SIG-M5 treated with dmso at 0.1 percent for 504 hours (cell line): ENCODE results near the gene MTSS2.

ENCODE experiments used
- DNase-seq: peaks from one replicate; lab custom pipeline; 2025; ENCODE audit not compliant: unreplicated experiment; lab: John Stamatoyannopoulos, UW

Gene MTSS2

DNA sequence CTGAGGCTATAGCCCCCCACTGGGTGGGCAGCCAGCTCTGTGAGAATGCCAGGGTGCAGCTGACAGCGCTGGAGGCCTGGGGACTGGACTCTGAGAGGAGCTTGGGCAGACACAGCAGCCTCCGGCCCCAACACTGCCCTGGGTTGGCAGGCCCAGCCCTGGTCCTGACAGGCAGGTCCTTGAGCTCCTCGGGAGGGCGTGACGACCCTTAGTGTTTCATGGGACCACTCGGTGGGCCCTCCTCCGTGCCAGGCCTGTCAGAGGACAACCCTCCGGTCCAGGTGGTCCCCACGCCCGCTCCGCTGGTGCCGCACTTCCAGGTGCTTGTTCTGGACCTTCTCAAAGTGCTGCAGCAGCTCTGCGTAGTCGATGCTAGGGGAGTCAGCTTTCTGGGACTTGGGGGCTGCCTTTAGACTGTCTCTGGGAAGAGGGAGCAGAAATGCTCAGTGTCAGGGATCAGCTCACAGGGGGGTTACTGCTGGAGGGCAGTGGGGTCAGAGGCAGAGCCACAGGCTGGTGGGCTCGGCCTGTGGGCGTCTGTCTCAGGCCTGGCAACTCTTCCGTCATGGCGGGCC, 1.9 kb upstream of the MTSS2 start:
- no peak for DNase-seq

DNA sequence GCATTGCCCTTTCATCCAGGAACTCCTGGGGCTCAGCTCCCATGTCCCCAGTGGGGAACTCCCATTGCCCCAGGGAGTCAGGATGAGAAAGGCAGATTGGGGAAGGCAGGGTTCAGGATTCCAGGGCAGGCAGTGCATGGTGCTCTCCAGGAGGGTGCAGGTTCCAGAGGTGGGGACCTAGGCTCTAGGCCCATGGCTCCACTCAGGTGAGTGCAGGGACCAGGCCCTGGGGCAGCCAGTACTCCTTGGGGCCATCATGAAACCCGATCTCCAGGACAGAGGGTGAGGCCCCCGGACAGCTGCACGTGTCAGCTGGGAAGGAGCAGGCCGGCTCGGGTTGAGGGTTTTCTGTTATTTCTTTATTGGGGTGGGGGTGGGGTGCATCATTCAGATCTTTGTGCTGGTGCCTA, 1.3 kb upstream of the MTSS2 start:
- DNase-seq, result no peak

DNA sequence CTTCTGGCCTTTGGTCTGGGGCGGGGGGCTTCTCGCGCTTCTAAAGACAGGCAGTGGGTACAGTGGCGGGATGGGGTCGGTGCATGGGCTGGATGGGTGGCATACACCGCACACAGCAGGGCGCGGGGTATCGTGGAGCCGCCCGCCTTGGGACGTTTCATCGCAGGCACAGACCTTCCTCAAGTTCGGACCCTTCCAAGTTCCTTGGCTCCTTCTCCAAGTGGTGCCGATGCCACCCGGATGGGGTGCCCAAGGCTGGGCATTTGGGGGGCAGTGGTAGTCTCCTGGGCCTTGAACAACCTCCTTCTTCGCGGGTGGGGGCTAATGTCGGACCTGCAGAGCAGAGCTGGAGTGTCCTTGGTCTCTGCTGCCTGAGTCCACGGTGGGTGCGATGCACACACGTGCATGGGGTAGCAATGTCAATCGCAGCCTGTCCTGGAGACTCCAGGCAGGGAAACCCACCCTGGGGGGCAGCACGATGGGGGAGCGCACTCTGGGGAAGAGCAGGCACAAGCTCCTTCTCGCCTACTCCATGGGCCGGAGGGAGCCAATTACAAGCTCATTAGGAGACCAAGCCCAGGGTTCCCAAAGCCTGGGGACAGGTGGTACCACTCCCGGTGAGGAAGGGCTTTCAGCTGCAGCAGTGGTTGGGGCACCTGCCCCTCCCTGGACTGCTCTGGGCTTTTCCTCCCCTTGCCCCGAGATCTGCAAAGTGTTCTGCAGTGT, 686 bp upstream of the MTSS2 start:
- DNase-seq, result no peak

DNA sequence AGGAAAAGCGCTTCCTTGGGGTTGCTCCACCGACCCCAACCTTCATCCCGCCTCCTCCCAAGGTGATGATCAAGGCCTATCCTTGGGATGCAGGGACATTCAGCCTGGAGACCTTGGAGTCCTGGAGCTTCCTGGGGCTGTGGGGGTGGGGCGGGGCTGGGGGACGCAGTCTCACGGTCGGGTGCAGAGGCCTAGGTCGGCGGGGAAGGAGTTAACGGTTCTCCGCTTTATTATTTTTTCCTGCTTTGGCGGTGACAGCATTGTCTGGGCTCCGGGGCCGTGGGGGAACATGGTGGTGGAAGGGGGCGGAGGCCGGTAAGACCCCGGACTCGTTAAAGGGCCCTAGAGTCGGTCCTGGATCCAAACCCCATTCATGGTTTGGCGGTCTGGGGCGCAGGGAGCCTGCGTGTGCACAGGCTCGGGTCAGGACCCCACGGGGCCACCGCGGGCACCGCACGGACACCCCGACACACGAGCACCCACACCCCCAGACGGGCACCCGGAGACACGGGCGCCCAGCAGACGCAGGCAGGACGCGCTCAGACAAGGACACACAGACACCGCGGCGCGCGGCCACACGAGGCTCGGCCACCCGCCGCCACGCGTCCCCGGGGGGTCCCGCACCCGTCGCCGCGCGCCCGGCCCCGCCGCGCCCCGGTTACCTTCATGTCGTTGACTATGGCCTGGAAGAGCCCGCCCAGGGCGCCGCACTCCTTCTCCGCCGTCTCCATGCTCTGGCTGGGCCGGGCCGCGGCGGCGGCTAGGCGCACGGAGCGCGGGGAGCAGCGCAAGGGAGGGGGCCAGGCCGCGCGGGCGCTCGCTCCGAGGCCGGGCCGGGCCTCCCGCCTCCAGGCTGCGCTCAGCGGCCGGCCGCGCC, 554 bp downstream of the MTSS2 start:
- no peak for DNase-seq

DNA sequence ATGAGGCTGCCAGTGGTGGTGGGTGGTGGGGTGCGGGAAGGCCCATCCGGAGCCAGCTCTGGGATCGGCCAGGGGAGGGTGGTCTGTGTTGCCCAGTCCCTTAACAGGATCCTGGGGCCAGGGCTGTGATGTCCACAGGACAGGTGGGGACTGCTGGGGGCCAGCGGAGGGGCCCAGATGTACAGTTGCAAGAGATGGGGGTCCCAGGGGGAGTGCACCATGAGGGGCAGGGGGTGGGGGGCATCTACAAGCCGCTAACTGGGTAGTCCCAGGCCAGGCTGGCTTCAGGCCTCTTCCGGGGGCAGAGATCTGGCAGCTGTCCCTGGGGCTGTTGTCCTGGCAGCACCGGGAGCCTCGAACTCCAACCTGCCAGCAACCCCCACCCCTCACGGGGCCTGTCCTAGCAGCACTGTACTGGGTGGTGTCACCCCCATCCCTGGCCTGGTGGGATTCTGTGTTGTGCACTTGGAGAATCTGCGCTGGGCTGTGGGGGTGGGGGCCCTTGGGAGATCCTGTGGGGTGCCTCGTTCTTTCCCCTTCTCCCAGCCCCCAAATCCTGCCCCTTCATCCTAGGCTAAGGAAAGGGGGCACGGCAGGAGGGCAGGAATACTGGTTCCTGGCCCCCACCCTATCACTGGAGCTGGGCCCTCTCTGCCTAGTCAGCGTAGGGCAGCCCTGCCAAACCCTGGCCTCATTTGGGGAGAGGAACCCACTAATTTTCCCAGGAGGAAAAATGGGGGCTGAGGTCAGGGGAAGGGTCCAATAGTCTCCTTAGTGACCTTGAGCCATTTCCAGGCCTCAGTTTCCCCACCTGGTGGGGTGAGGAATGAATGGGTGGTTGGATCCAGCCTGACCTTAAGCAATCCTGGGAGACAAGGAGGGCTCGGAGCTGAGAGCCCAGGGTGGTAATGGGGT, 1.4 kb downstream of the MTSS2 start:
- no peak for DNase-seq

DNA sequence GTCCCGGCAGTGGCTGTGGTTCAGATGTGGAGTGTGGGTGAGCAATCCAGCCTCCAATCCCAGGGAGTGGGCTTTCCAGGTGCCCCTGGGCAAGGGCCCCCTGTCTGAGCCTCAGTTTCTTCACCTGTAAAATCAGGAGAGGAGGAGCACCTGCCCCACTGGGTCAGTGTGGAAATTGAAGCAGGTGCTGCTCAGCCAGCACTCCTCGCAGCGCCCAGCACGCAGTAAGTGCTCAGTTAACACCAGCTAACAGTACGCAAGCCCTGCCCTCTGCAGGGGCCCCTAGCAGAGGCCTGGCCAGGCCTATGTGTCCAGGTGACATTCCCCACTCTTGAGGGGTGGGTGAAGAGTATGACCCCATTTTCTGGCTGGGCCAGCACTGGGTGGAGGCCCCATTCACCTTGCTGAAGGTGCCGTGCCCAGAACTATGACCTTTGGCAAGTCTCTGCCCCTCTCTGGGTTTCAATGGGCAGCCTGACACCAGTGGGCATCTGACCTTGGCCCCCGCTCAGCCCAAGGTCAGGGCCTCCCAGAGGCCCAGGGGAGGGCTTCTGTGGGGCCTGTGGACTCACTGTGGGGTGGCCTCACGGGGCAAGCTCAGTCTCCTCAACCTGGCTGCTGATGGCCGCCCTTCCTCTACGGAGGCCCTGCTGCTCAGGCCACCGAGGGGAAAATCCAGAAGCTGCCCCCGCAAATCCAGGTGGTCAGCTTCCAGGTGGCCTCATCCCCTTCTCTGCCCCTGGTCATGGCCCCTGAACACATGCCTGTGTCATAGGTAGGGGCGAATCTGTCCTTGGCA, 2.5 kb downstream of the MTSS2 start:
- DNase-seq, result no peak

DNA sequence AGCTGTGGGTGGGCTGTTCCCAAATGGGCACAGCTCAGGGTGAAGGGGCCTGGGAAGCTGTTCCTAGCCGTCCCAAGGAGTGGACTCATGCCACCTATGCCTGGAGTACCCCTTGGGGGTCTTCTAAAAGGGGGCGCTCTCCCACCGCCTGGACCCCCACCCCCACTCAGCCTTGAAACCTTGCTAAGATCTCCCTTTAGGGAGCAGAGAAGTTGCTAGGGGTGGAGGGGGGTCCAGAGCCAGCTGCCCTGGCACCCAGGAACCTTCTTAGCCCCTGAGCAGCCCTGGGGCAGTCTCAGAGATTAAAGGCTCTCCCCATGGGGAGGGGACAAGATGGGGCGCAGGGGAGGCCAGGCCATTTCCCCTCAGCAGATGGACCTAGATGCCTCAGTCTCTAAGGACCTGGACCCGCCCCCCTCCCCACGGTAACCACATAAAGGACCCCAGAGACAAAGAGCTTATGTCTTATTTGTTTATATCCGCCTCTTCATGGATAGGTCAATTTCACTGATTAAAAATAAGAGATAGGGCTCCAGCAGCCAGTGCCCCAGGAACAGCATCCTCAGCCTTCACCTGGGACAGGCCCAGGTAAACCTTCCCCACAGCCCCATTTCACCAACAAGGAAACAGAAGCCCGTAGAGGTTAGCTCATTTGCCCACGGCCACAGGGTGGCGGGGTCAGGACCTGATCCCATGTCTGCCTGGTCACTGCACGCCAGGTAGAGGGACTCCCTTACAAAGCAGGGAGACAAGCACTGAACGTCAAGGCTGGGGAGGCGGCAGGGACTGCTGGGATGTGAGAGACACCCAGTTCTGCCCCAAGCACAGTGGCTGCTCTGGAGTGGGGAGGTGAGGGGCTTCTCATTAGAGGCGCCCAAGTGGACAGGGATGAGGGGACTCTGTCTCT, 3.4 kb downstream of the MTSS2 start:
- no peak for DNase-seq

DNA sequence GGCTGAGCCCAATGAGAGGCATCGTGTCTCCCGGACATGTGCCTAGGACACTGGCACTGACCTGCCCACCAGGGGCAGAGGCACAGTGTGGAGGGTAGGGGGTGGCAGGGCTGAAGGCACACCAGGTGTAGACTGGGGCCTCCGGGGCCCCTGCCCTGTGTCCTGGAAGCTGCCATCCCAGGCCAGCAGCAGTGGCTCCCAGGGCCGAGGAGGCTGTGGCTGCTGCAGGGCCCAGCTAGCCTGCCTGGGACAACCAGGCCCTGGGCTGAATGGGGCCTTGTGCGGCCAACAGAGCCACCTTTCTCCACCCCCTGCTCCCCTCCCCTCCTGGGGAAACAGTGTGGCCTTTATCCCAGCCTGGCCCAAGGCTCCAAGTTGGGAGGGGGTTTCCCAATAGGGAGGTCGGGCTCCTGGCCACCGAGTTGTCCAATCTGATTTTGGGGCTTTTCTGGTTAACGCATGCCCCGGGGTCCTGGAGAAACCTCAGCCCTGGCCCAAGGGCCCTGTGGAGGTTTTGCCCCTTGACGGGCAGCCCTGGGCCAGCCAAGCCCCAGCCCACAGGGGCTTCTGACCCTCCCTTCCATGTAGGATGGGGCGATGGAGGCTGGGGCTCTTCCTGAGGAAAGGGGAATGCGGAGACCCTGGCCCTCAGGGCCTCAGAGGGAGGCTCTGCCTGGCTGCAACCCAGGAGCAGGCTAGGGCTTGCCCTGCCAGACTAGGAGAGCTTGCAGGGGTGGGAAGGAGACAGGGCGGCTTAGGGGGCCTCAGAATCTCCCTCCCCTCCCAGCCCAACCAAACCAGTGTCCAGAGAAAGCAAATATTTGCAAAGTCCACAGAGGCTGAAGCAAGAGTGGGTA, 4.2 kb downstream of the MTSS2 start:
- DNase-seq, result no peak

DNA sequence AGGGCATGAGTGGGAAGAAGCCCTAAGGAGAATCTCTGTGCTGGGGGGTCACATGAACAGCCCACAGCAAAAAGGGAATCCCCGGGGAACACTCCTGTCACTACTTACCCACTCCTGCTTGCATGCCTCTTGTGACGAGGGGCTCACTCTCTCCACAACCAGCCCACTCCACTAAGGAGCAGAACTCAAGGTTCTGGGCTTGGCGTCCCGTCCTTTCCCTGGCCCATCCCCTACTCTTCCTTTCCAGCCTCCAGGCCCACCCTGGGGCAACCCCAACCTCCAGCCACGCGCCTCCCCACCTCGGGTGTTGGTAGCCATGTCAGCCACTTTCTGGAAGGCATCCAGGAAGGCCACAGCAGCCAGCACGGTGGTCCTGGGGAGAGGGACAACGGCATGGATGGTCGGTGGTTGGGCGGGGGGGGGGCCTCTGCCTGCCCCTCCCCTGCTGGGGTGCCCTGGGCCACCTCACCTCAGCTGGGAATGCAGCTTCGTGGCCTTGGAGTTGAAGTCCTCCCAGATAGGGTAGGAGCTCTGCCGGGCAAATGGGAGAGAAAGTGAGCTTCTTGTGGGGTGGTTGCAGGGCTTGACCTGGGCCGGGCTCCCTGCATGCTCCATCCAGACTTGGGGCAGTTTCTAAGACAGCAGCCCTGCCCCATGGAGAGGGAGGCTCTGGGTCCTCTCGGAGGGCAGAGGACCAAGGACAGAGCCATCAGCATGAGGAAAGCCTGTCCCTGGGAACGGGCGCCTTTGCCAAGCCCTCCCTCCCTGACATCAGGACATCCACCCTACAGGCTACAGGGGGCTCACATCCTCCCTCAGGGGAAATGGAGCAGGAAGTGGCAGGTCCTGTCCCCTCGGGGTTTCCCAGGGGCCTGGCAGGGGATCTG, 5.1 kb downstream of the MTSS2 start:
- no peak for DNase-seq

DNA sequence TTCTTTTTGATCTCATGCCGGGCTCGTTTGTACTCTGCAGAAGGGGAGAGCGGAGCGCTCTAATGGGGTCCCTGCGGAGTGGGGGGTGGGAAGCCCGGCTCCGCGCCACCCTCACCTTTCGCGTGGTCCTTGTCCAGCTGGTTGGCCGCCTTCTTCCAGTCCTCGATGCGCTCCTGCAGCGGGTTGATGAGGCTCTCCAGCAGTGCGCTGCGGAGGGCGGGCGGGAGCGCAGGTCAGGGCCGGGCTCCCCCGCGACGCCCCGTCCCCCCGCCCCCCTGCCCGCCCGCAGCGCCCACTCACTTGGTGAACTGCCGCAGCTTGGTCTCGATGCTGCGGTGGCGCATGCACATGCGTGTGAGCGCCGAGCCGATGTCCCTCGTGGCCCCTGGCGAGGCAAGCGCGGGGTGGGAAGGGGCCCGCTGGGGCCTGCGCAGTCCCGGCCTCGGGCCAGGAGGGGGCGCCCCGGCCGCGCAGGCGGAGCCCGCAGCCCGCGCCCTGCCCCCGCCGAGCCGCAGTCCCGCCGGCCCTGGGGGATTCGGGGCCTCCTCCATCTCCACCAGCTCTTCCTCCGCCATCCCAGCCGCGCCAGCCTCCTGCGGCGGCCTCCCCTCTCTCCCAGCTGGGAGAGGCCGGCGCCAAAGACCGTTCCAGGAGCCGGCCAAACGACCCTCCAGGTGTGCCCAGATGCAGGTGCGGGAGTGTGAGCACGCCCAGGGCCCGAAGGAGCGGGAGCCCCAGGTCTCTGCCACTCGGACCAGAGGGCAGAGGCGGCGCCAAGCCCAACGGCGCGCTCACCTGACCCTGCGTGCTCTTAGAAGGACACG, 6.0 kb downstream of the MTSS2 start:
- DNase-seq, result no peak

DNA sequence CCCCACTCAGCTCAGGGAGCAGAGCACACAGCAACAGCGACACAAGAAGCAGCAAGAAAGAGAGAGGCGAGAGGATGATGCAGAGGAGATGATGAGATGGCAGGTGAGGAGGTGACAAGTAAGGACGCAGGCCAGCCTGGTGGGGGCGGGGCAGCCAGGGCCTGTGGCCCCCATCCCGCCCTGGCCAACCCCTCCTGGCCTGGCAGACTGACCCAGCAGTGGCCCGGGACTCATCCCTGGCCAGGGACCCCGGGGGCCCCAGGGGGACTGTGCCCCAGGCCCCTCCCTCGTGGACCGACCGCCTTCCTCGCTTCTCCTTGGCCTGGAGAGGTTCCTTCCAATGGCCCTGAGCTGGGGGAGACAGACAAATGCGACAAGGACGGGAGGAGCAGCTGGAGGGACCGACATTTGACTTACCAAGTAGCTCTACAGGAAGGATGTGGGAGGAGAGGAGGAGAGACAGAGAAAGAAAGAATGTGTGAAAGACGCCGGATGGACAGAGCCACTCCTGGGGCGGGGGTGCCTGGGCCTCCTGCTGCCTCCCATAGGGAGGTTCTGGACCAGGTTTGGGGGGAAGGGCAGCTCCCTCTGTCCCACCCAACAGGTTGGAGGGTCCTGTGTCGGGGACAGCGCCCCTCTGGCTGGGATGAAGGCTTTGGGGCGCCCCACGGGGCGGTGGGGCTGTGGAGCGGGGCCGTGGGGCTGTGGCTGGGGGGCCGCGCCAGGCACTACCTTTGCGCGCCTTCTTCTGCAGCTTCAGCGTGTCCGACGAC, 6.8 kb downstream of the MTSS2 start:
- DNase-seq, result no peak

DNA sequence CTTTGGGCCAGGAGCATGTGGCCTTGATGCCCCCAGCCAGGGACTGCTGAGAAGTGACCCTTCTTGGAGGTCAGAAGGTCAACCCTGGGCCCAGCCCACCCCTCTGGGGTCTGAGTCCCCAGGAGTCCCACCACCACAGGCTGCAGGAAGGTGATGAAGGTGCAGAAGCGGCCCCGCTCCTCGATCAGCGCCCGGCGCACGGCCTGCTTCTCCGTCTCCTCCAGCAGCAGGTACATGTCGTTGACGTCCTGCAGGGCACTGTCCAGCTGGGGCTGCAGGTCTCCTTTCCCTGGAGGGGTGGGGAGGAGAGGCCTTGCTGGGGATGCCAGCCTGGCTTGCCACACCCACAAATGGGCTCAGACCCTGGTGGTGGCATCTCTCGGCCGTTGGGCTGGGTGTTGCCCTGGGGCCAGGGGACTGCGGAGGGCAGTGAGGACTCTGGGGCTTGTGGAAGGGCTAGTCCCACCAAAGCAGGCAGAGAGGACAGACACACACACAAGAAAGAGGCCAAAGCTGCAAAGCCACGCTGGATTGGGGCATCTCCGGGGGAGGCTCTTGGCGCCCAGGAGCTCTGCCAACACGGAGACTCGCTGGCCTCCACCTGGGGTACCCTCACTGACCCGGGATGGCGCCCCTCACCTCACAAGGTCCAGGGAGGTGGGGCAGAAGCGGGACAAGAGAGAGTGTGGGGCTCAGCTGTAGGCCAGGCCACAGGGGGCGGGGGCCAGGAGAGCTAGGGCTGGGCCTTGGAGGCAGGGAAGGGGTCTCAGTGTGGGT, 7.5 kb downstream of the MTSS2 start:
- no peak for DNase-seq

DNA sequence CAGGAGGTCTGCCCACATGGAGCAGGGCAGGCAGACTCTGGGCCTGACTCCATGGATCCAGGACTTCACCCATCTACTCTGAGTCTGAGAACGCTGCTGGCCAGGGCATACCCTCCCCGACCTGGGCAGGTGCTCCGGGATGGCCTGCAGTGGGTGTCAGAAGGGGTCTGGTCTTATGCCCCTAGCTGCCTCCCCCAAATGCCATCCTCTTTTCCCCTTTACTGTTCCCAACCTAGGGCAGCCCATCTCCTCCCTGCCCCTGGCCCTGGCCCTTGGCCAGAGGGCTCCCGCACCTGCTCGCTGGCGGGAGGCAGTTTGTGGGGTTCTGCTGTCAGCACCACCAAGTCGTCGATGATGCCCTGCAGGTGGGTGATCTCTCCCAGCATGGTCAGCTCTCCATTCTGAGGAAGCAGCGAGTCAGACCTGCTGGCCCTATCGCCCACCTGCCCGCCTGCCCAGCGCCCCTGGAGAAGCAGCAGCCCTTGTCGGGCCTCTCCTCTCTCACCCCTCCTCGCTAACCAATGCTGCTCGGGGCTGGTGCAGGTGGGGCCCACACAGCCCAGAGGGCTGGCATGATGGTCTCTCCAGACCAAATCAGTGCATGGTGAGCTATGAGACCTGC, 8.2 kb downstream of the MTSS2 start:
- DNase-seq, result no peak

DNA sequence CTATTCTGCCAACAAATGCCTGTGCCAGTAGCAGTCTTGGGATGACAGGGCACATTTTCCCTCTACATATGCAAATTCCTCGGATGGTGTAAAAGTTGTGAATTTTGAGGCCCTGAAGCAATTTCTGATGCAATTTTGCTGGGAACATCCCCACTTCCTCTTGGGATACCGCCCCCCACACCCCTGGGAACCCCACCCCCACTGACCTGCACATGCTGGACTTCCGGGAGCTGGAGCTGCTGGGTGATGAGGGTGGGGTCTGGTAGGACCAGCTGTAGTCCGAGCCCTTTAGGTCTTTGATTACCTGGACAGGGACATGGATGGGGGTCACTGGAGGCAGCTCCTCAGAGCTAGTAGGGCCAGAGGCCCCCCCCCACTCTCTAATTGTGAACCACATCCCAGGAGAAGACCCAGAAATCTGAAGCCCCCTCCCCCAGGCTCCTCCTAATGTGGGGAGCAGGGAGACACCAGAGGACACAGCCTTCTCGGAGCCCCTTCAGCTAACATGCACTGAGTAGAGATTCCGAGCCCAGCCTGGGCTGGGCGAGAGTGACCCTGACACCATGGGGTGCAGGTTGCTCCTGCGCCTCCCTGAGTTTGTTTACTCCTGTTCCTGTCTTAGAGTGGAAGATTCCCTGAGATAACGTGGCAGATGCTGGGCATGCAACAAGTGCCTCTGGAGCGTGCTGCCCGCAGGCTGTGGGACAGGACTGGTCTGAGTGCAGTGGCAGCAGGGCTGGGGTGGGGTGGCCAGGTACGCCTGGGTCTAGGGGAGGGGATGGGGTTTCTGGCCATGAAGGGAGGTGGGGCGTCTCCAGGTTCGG, 9.0 kb downstream of the MTSS2 start:
- no peak for DNase-seq
